Heart left ventricle (tissue), 16 donors: ENCODE results near the gene PRDM5. TPM values are rescaled to one million over a fixed set of nuclear protein-coding genes. Genes with fewer than 3 reads are reported as not detected.

Source experiments
- ATAC-seq, 4 donors: fragments of 200-7000 bp; cut with Tn5 transposase; one replicate each; pipeline ENCODE4 v1.9.1; 2020 to 2022; ENCODE audit warnings: moderate library complexity in 4 of 4, mild to moderate bottlenecking in 3 of 4, moderate number of reproducible peaks in 1 of 4
- DNase-seq, 5 donors: peaks; one replicate each; pipeline ENCODE4 v3.0.0-alpha.2; 2020
- H3K27ac ChIP-seq, 12 donors: fragments of 200-600 bp; sonication (generic) in 4 of 12; one replicate each; pipeline versions ENCODE4 v1.5.0 to v1.8.0; 2016 to 2022; ENCODE audit warnings: mild to moderate bottlenecking in 2 of 12
- H3K27me3 ChIP-seq, 9 donors: fragments of 200-600 bp; sonication (generic) in 2 of 9; one replicate each; pipeline versions ENCODE4 v1.5.1 to v1.8.0; 2016 to 2022; ENCODE audit warnings: mild to moderate bottlenecking in 3 of 9
- H3K36me3 ChIP-seq, 9 donors: fragments of 200-600 bp; sonication (generic) in 2 of 9; one replicate each; pipeline versions ENCODE4 v1.5.0 to v1.8.0; 2018 to 2022; ENCODE audit warnings: mild to moderate bottlenecking in 2 of 9
- H3K4me1 ChIP-seq, 12 donors: fragments of 200-600 bp; sonication (generic) in 4 of 12; one replicate each; pipeline versions ENCODE4 v1.5.0 to v1.8.0; 2016 to 2022; ENCODE audit warnings: mild to moderate bottlenecking in 3 of 12
- H3K4me3 ChIP-seq, 12 donors: fragments of 200-600 bp; sonication (generic) in 4 of 12; one replicate each; pipeline versions ENCODE4 v1.5.0 to v1.8.0; 2017 to 2022; ENCODE audit warnings: mild to moderate bottlenecking in 9 of 12, moderate library complexity in 4 of 12
- H3K9me3 ChIP-seq, 12 donors: fragments of 200-600 bp; sonication (generic) in 4 of 12; one replicate each; pipeline versions ENCODE4 v1.5.0 to v1.8.0; 2016 to 2022; ENCODE audit warnings: mild to moderate bottlenecking in 1 of 12
- POLR2A ChIP-seq, 2 donors: fragments of 450-650 bp; IDR thresholded peaks; one replicate each; pipeline ENCODE4 v1.6.1; 2017; ENCODE audit warnings: antibody characterized with exemption in 2 of 2, mild to moderate bottlenecking in 2 of 2, moderate library complexity in 2 of 2
- WGBS, 4 donors: extraction: QIAGEN DNeasy Blood & Tissue Kit in 2 of 4; methylation state at CpG; one replicate each; pipeline versions ENCODE4 v1.1.5 to v1.1.7; 2013 to 2018; 5-methylcytosine and 5-hydroxymethylcytosine counted together
- intact Hi-C, 10 donors: fragments of 100-400 bp; cut with DNase I; formaldehyde crosslinking; loops; one replicate each; pipeline versions ENCODE4 v1.11.1 to v1.14.2; 2022
- polyA plus RNA-seq, 2 donors: library from polyadenylated mRNA; stranded (reverse); fragments of 200-250 nt; gene quantifications; one replicate each; pipeline ENCODE4 v1.2.3, GENCODE V29; 2013
- total RNA-seq, 9 donors: library from RNA; depleted of rRNA in 2 of 9; stranded (reverse); fragments of >200 nt in 2 of 9; fragmentation: NEBNext Ultra II Directional in 3 of 9; extraction: Animal tissue kit (Norgen Biotek cat#: 25700) in 3 of 9; gene quantifications; one replicate each; pipeline versions ENCODE4 v1.1.0 to v1.2.4, GENCODE V29; 2016 to 2023
- TF ChIP-seq, protein P1 (sequence below), 12 donors: fragments of 200-600 bp; sonication (generic) in 4 of 12; IDR thresholded peaks; one replicate each; pipeline versions ENCODE4 v1.5.0 to v1.8.0; 2018 to 2022; ENCODE audit warnings: antibody characterized with exemption in 12 of 12, mild to moderate bottlenecking in 5 of 12
- donor health status: ischemic (EF 13 %, LVEDD 7.1; RV severe dilation, severe dysfunction).
- donor health status: healthy with polysubstance abuse.
- donor health status: DM: no; HTN: yes; CAD: no.
- donor health status: DM: no; HTN: no; CAD: no.
- donor health status: ischemic (EF 25% LVEDD 6.9; RV normal size, moderate dysfunction).
- donor health status: ischemic (EF 25% LVEDD 5.7; RV mildly dilated, moderate dysfunction).
- donor health status: healthy.
- donor health status: DM: yes; HTN: yes; CAD: no.
- donor health status: ischemic (EF 35%, LVEDD 5.7; RV mildly dilated, moderate dysfunction).
- donor health status: nonischemic (EF 11% LVEDD 7.7; RV severe dilation, severe dysfunction).
- donor health status: DM: yes; HTN: yes; CAD: no.
- donor health status: PGD.
- donor health status: ischemic (EF 29% LVEDD 5.4; RV normal size, mild dysfunction).
- donor health status: nonischemic (EF 23%, LVEDD 6.1; RV moderate dilation, normal function).

The PRDM5 gene
- total and polyA plus RNA-seq, 11 donors: 2.0 to 19.7 (median 9.1) TPM

GRCh38 chr4:120796271-120796670 is 126.3 kb downstream of the PRDM5 start:
- Histone ChIP-seq H3K36me3 (peaks cover 0 to 28% (median 0%) of the 10 kb centered on the region in 9 donors), H3K27ac (no peak overlapping the region), H3K4me1 (peaks cover 0 to 10% (median 2%) of the 10 kb centered on the region in 12 donors), H3K4me3 (no peak overlapping the region), H3K27me3 (no peaks in the 10 kb centered on the region), H3K9me3 (no peaks in the 10 kb centered on the region)
- intact Hi-C loops: no loop called here
- no peak for ATAC-seq
- TF ChIP-seq POLR2A (IDR thresholded peaks at IDR 0.05): no peak
- TF ChIP-seq, protein P1, sequence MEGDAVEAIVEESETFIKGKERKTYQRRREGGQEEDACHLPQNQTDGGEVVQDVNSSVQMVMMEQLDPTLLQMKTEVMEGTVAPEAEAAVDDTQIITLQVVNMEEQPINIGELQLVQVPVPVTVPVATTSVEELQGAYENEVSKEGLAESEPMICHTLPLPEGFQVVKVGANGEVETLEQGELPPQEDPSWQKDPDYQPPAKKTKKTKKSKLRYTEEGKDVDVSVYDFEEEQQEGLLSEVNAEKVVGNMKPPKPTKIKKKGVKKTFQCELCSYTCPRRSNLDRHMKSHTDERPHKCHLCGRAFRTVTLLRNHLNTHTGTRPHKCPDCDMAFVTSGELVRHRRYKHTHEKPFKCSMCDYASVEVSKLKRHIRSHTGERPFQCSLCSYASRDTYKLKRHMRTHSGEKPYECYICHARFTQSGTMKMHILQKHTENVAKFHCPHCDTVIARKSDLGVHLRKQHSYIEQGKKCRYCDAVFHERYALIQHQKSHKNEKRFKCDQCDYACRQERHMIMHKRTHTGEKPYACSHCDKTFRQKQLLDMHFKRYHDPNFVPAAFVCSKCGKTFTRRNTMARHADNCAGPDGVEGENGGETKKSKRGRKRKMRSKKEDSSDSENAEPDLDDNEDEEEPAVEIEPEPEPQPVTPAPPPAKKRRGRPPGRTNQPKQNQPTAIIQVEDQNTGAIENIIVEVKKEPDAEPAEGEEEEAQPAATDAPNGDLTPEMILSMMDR (IDR thresholded peaks at IDR 0.05): no peak
- 89 to 95% (median 92%) methylated on average over 3 of the region's 3 CpGs for WGBS, 4 donors
- no peak for DNase-seq

DNA sequence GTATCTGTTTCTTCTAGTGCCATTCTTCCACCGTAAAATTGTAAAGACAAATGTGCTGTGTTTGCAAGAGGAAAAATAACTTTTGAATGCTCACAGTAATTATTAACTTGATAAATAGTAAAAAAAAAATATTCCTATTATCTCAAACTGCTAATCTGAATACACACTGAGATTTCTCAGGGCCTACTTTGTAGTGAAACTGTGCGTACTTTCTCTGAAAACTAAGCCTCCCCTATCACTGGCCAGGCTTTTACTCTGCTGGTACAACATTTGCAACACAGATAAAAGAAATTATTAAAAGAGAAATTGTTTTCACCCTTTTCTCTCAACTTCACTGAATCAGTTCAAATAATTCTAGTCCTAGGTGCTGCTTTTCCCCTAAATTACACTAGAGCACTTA is 137.3 kb downstream of the PRDM5 start:
- TF ChIP-seq POLR2A (IDR thresholded peaks at IDR 0.05): no peak
- TF ChIP-seq, protein P1 (IDR thresholded peaks at IDR 0.05): no peak
- H3K27ac ChIP-seq: no peak overlapping the region
- intact Hi-C loops: no loop called here
- no peak overlapping the region for H3K4me3 ChIP-seq
- WGBS, 4 donors: 96 to 100% (median 98%) methylated on average over 2 of the region's 2 CpGs
- no peaks in the 10 kb centered on the region for H3K4me1 ChIP-seq
- peaks cover 0 to 16% (median 0%) of the 10 kb centered on the region in 9 donors for H3K36me3 ChIP-seq
- no peak for DNase-seq
- H3K27me3 ChIP-seq: no peaks in the 10 kb centered on the region
- ATAC-seq: no peak
- H3K9me3 ChIP-seq: no peaks in the 10 kb centered on the region

- intact Hi-C loops: no loop called here
- Histone ChIP-seq H3K27me3 (no peaks in the 10 kb centered on the region), H3K4me1 (no peaks in the 10 kb centered on the region), H3K36me3 (no peaks in the 10 kb centered on the region), H3K4me3 (no peak overlapping the region), H3K9me3 (no peaks in the 10 kb centered on the region), H3K27ac (no peak overlapping the region)
- ATAC-seq: no peak
- no peak for DNase-seq
- no peak for TF ChIP-seq POLR2A (IDR thresholded peaks at IDR 0.05)
- TF ChIP-seq, protein P1 (IDR thresholded peaks at IDR 0.05): no peak
These were observed 145.1 kb downstream of the PRDM5 start for GRCh38 chr4:120777459-120777858.

GRCh38 chr4:120775431-120775830 is 147.1 kb downstream of the PRDM5 start:
- Histone ChIP-seq H3K27ac (no peak overlapping the region), H3K36me3 (peaks cover 0 to 3% (median 0%) of the 10 kb centered on the region in 9 donors), H3K27me3 (no peaks in the 10 kb centered on the region), H3K4me3 (no peak overlapping the region), H3K4me1 (no peaks in the 10 kb centered on the region), H3K9me3 (peaks cover 0 to 6% (median 0%) of the 10 kb centered on the region in 12 donors)
- ATAC-seq: no peak
- DNase-seq: no peak
- TF ChIP-seq POLR2A (IDR thresholded peaks at IDR 0.05): no peak
- TF ChIP-seq, protein P1 (IDR thresholded peaks at IDR 0.05): no peak
- intact Hi-C loops: no loop called here
